ENCODE measurements around the gene LPP.

Gene LPP, protein sequence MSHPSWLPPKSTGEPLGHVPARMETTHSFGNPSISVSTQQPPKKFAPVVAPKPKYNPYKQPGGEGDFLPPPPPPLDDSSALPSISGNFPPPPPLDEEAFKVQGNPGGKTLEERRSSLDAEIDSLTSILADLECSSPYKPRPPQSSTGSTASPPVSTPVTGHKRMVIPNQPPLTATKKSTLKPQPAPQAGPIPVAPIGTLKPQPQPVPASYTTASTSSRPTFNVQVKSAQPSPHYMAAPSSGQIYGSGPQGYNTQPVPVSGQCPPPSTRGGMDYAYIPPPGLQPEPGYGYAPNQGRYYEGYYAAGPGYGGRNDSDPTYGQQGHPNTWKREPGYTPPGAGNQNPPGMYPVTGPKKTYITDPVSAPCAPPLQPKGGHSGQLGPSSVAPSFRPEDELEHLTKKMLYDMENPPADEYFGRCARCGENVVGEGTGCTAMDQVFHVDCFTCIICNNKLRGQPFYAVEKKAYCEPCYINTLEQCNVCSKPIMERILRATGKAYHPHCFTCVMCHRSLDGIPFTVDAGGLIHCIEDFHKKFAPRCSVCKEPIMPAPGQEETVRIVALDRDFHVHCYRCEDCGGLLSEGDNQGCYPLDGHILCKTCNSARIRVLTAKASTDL

GRCh38 chr3:188154014-188154808, at the start of gene LPP:
Gene LPP (plus strand): TSS chr3:188154157. CDS start chr3:188406121, 251,964 bp downstream.
- TF ChIP-seq, protein P1, sequence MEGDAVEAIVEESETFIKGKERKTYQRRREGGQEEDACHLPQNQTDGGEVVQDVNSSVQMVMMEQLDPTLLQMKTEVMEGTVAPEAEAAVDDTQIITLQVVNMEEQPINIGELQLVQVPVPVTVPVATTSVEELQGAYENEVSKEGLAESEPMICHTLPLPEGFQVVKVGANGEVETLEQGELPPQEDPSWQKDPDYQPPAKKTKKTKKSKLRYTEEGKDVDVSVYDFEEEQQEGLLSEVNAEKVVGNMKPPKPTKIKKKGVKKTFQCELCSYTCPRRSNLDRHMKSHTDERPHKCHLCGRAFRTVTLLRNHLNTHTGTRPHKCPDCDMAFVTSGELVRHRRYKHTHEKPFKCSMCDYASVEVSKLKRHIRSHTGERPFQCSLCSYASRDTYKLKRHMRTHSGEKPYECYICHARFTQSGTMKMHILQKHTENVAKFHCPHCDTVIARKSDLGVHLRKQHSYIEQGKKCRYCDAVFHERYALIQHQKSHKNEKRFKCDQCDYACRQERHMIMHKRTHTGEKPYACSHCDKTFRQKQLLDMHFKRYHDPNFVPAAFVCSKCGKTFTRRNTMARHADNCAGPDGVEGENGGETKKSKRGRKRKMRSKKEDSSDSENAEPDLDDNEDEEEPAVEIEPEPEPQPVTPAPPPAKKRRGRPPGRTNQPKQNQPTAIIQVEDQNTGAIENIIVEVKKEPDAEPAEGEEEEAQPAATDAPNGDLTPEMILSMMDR (IDR thresholded peaks at IDR 0.05; ENCODE audit: low read depth, low read length, missing control alignments): no peak
- DNase-seq (ENCODE audit: extremely low read depth, low read depth): no peak
- peak within 1 kb of the TSS; percentile 74 for H3K4me3 ChIP-seq (replicated peaks; ENCODE audit: low read depth, low read length)

DNA sequence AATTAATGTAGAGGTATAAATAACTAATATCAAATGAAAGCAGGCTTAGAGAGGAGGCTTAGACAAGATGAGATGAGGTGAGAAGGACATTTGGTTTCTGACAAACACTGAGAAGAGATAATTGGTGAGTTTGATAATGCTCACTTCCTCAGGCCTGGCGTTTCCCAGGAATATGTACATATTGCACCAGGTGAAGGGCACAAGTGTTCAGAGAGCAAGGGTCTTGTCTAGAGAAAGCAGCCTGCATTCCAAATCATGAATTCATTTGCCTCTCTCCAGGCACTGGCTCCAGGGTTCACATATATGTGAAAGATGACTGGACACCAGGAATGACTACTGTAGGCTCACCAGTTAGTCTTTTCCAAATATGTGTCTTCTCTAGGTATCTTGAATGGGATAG, 48.0 kb upstream of the LPP start:
- TF ChIP-seq, protein P1 (IDR thresholded peaks at IDR 0.05; ENCODE audit: low read depth, low read length, missing control alignments): no peak
- no peak overlapping the region for H3K4me3 ChIP-seq (replicated peaks; ENCODE audit: low read depth, low read length)
- DNase-seq (ENCODE audit: extremely low read depth, low read depth): no peak

DNA sequence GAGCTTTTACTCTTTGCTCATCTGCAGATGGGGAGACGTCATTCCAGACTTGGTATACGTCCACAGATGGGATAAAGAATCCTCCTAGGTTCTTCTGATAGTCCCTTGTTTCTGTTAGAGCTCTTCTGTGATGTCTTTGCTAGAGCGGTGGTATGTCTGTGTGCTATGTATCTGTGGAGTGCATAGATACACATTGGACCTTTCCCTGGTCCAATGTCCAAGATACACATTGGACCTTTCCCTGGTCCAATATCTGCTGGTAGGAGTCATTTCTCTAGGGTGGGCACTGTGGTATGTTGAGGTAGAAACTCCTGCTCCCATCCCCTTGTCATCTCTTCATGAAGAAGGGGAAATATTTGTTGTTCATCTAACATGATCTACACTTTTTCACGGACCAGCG, 47.5 kb upstream of the LPP start:
- TF ChIP-seq, protein P1 (IDR thresholded peaks at IDR 0.05; ENCODE audit: low read depth, low read length, missing control alignments): no peak
- DNase-seq (ENCODE audit: extremely low read depth, low read depth): no peak
- H3K4me3 ChIP-seq (replicated peaks; ENCODE audit: low read depth, low read length): no peak overlapping the region

DNA sequence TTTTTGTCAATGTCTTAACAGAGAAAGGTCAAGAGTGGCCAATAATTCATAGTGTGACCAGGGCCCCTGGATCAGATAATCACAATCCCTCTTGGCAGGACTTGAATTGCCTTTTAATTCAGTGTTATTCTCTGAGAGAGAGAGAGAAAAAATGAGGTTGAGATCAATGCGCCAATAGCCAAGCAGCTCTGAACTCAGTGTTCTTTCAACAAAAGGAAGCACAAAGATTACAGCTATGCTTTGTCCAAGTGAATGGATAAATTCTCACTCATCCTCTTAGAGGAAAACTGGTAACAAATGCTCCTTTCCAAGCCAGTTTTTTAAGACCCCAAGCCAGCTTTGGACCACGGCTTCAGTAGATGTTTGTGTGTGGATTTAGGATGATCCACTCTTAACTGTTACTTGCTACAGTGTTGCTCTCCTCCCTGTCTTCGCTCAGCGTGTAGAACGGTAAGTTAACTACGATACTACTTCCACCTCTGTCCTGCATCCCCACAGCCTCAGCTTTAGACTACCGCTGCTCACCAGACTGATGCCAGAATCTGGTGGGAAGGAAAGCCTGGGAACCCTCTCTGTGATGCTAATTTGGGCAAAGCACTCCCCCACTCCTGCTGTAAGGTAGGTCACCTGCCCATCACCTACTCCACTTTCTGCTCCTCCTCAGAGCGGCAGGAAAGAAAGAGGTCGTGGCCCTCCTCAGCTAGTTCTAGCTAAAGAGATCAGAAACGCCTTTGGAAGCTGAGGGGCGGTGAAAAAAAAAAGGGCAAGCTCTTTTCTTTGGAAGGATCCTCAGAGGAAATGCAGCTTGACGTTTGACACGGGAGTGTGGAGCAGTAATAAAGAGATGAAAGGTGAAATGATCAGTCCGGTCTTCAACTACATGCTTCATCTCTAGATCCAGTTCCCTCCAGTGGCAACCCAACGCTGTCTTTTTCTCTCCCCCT, 46.8 kb upstream of the LPP start:
- no peak for DNase-seq (ENCODE audit: extremely low read depth, low read depth)
- H3K4me3 ChIP-seq (replicated peaks; ENCODE audit: low read depth, low read length): no peak overlapping the region
- TF ChIP-seq, protein P1 (IDR thresholded peaks at IDR 0.05; ENCODE audit: low read depth, low read length, missing control alignments): no peak

- TF ChIP-seq, protein P1 (IDR thresholded peaks at IDR 0.05; ENCODE audit: low read depth, low read length, missing control alignments): no peak
- H3K4me3 ChIP-seq (replicated peaks; ENCODE audit: low read depth, low read length): no peak overlapping the region
- no peak for DNase-seq (ENCODE audit: extremely low read depth, low read depth)
These were observed 45.1 kb upstream of the LPP start for GRCh38 chr3:188108703-188109412.
